Measurements from ENCODE around the gene STOX2.

DNA sequence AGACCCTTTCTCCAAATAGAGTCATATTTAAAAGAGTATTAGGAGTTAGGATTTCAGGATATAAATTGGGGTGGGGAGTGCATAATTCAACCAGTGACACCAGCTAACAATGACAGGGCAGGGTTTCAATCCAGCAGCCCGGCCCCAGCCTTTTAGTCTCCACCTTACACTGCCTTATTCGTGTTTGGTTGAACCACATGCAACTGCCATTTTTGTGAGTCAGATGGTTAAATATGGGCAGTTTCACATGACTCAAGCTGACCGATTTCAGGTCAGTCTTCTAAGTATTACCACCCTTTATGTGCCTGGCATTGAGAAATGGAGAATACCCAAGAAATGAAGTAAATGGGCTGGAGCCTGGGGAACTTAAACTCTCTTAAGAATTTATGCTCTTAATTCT lies 102.8 kb downstream of the STOX2 start:
- TF ChIP-seq, protein P1, sequence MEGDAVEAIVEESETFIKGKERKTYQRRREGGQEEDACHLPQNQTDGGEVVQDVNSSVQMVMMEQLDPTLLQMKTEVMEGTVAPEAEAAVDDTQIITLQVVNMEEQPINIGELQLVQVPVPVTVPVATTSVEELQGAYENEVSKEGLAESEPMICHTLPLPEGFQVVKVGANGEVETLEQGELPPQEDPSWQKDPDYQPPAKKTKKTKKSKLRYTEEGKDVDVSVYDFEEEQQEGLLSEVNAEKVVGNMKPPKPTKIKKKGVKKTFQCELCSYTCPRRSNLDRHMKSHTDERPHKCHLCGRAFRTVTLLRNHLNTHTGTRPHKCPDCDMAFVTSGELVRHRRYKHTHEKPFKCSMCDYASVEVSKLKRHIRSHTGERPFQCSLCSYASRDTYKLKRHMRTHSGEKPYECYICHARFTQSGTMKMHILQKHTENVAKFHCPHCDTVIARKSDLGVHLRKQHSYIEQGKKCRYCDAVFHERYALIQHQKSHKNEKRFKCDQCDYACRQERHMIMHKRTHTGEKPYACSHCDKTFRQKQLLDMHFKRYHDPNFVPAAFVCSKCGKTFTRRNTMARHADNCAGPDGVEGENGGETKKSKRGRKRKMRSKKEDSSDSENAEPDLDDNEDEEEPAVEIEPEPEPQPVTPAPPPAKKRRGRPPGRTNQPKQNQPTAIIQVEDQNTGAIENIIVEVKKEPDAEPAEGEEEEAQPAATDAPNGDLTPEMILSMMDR (IDR thresholded peaks at IDR 0.05; ENCODE audit: poor library complexity, severe bottlenecking): no peak
- TF ChIP-seq EP300 (conservative IDR thresholded peaks at IDR 0.05; ENCODE audit: poor library complexity, severe bottlenecking): no peak
- no peak for TF ChIP-seq EZH2 (IDR thresholded peaks at IDR 0.05; ENCODE audit: borderline replicate concordance, insufficient read depth, low read length, poor library complexity, severe bottlenecking)
- TF ChIP-seq, protein P2, sequence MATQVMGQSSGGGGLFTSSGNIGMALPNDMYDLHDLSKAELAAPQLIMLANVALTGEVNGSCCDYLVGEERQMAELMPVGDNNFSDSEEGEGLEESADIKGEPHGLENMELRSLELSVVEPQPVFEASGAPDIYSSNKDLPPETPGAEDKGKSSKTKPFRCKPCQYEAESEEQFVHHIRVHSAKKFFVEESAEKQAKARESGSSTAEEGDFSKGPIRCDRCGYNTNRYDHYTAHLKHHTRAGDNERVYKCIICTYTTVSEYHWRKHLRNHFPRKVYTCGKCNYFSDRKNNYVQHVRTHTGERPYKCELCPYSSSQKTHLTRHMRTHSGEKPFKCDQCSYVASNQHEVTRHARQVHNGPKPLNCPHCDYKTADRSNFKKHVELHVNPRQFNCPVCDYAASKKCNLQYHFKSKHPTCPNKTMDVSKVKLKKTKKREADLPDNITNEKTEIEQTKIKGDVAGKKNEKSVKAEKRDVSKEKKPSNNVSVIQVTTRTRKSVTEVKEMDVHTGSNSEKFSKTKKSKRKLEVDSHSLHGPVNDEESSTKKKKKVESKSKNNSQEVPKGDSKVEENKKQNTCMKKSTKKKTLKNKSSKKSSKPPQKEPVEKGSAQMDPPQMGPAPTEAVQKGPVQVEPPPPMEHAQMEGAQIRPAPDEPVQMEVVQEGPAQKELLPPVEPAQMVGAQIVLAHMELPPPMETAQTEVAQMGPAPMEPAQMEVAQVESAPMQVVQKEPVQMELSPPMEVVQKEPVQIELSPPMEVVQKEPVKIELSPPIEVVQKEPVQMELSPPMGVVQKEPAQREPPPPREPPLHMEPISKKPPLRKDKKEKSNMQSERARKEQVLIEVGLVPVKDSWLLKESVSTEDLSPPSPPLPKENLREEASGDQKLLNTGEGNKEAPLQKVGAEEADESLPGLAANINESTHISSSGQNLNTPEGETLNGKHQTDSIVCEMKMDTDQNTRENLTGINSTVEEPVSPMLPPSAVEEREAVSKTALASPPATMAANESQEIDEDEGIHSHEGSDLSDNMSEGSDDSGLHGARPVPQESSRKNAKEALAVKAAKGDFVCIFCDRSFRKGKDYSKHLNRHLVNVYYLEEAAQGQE (IDR thresholded peaks at IDR 0.05; ENCODE audit: borderline replicate concordance): no peak
- TF ChIP-seq POLR2AphosphoS5 (IDR thresholded peaks at IDR 0.05): no peak
- no peak for TF ChIP-seq MXI1 (conservative IDR thresholded peaks at IDR 0.05; ENCODE audit: poor library complexity, severe bottlenecking)
- no peak for TF ChIP-seq RAD21 (conservative IDR thresholded peaks at IDR 0.05)

All from neural cell (in vitro differentiated cells).